COR-L47 (cell line): ENCODE results near the gene CPB1.

ENCODE experiments used
- DNase-seq: peaks from one replicate; lab custom pipeline; 2025; lab: John Stamatoyannopoulos, UW

CPB1 gene

GRCh38 chr3:148833223-148833622, 5.6 kb downstream of the CPB1 start:
- no peak for DNase-seq

DNA sequence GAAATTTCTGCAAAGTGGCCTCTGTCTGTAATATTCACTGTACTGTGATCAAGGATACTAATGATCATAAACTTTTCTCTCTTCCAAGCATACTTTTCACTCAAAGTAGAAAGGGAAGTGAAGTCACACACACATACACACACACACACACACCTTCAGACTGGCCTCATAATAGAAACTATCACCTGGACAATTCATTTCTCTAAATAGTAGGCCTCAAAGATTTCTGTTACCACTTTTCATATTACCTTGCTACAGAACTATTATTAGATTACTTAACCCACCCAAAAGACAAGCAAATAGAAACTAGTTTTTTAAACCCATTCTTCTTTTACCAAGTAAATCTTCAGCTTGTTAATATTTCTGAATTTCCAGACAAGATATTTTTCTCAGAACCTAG, 12.2 kb downstream of the CPB1 start:
- DNase-seq: no peak

DNA sequence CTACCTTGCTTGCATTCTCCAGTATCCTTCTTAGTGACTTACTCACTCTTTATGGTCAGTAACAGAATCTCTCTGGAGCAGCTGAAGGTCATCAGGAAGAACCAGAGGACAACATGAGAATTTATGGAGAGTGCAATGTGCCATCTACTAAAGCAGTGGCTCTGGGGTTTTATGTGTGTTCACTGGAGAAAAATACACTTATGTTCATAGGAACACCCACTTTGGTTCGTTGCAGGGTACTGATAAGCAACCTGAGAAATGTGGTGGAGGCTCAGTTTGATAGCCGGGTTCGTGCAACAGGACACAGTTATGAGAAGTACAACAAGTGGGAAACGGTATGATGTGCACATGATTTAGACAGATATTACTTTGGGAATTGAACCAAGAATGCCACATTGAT, 12.8 kb downstream of the CPB1 start:
- no peak for DNase-seq

- DNase-seq: no peak
These were observed 18.3 kb downstream of the CPB1 start for GRCh38 chr3:148845756-148846395.

DNA sequence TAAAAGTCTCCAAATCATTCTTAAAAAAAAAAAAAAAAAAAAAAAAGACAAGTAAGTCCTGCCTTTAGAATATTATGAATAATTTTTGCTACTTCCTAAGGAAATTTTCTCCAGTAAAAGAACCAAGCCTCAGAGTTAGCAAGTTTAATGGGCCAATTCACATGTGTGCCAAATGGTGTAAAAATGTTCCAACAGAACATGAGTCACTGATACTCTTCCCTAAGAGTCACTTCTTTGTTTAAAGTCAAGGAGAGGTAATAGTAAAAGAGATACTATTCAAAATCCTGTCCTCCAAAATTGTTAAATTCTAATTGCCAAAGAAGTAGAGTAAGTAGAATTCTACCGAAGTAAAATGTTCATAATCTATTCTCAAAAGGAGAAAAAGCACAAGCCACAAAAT, 19.7 kb downstream of the CPB1 start:
- DNase-seq: no peak

- DNase-seq: no peak
These were observed 20.8 kb downstream of the CPB1 start for GRCh38 chr3:148848410-148848809.

GRCh38 chr3:148852271-148852992, 24.8 kb downstream of the CPB1 start:
- DNase-seq: no peak

DNA sequence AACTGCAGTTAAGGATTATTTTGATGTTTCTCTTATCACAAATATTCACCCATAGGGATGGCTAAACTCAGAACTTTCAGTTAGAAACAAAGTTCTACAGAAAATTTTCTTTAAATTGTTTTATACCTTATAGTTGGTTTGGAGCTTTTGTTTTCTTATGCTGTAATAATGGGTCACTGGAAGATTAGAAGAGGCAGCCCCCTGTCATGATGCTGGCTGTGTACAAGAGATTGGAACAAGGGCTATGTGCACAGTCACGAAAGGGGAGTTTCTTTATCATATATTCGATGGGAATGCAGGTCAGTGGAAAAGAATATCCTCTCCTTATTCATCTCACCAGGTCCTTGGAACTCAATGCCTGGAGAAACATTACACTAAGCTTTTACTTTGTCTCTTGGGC, 25.5 kb downstream of the CPB1 start:
- DNase-seq: no peak

- DNase-seq: no peak
These were observed 26.4 kb downstream of the CPB1 start for GRCh38 chr3:148854061-148854460.

DNA sequence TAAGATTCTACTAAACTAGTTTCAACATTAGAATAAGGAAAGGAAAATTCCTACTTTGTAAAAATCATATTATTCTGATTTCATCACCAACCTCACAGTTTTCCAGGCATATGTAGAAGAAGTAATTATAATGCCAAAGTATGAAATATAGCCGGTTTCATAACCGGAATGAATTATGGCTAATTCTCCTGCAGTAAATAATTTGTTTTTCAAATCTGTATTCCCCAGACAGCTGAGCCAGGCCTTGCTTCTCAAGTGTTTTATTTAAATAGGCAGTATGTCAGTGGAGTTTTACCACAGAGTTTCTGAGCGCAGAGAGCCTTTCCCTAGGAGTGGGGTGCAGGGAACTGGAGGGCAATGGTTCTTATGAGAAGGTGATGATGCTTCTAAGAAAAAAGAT, 28.8 kb downstream of the CPB1 start:
- DNase-seq: no peak

- no peak for DNase-seq
These were observed 29.7 kb downstream of the CPB1 start for GRCh38 chr3:148857316-148857715.

- peak; percentile 57 for DNase-seq
These were observed 33.8 kb downstream of the CPB1 start for GRCh38 chr3:148861277-148861869.

GRCh38 chr3:148863297-148863696, 35.7 kb downstream of the CPB1 start:
- DNase-seq: no peak

GRCh38 chr3:148863814-148864213, 36.2 kb downstream of the CPB1 start:
- DNase-seq: no peak

GRCh38 chr3:148865049-148865448, 37.4 kb downstream of the CPB1 start, which contains the start of gene CPA3:
TSS of gene CPA3 (plus strand) at chr3:148865296. CDS start at chr3:148865308, 12 bp downstream.
- DNase-seq: no peak

DNA sequence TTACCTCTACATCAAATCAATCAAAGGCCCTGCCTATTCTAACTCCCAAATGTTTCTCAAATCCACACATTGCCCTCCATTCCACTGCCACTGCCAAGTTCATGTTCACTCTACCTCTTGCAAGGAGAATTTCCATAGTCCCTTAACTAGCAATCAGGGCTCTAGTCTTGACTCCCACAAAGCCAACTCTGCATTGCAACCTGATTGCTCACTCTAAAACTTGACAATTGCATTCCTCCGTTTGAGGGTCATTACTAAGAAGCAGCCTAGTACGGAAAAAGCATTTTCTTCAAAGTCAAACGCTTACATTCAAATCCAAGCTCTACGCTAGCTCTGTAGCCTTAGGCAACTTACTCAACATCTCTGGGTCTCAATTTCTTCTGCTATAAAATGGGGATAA, 38.6 kb downstream of the CPB1 start:
- DNase-seq: no peak

GRCh38 chr3:148873270-148873927, 45.8 kb downstream of the CPB1 start:
- DNase-seq: peak; percentile 63

DNA sequence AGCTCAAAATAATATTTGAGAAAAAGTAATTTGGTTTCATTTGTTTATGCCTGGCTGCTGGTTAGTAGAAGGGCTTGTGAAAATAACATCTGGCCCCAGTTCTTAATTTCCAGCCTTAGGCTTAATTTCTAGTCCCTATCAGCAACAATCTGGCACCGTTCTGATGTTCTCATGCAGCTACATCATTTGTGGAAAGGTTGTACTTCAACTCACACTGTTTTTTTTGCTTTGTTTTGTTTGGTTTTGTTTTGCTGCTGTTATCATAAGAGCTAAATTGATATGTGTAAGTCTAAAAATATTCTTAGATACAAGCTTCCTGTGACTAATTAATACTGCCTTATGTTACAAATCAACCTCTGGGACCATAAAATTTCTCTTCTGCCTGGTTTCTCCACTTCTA, 46.4 kb downstream of the CPB1 start:
- no peak for DNase-seq

DNA sequence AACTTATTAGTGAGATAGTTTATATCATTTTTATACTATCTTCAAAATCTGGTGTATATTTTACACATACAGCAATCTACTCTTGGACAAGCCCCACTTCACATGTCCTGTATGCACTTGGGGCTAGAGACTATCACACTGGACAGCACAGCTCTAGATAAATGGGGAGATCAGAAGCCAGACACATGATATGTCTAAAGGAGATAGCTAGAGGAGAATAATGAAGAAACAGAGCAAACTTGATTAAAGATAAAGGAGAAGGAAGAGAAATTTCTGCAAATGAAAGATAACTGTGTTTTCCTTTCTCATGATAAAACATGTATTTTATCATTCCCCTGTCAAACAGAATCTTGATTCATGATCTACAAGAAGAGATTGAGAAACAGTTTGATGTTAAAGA, 50.5 kb downstream of the CPB1 start:
- no peak for DNase-seq

DNA sequence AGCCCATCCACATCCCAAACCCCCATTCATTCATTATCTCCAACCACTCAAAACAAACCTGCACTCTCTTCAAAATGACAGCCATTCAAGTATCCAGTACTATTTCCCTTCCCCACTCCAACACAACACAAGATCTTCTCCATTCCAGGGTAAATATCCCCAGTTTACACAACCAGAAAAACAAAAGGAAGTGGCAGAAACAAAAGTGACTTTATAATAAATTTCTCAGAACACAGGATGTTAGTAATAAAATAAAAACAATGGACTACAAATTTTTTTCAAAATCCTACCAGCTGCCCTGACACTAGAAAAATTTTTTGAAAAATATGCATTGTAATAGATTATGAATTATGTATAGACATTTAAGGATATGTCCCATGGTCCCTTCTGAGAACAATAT, 51.6 kb downstream of the CPB1 start:
- no peak for DNase-seq

- DNase-seq: no peak
These were observed 53.1 kb downstream of the CPB1 start for GRCh38 chr3:148880681-148881080.

- DNase-seq: no peak
These were observed 53.7 kb downstream of the CPB1 start for GRCh38 chr3:148881286-148881685.

DNA sequence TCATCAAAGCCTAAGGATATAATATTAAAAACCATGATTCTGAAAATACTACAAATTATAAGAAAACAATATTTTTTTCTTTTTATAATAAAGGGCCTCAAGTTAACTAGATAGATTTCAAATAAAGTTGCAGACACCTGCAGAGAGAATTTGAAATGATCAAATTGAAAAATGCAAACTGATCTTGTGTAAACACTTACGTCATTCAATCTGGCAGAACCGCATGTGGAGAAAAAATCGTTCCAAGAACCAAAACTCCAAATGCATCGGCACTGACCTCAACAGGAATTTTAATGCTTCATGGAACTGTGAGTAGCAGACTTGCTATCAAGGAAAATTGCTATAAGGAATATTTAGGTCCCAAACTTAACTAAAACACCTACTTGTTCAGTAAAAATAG, 54.7 kb downstream of the CPB1 start:
- DNase-seq: no peak
